Glutamatergic neuron (in vitro differentiated cells): ENCODE results near the gene PPP1R9A. TPM values are rescaled to one million over a fixed set of nuclear protein-coding genes. Genes with fewer than 3 reads are reported as not detected.

ENCODE experiments used
- DNase-seq: peaks from one replicate; pipeline ENCODE4 v3.0.0; 2022
- H3K27ac Mint-ChIP-seq: one replicate; pipeline ENCODE4 v1.8.0; 2020; ENCODE audit warnings: mild to moderate bottlenecking, mixed read lengths, inconsistent platforms; ENCODE audit not compliant: unreplicated experiment
- H3K27me3 Mint-ChIP-seq: one replicate; pipeline ENCODE4 v1.8.0; 2020; ENCODE audit warnings: mild to moderate bottlenecking, moderate library complexity, mixed read lengths, inconsistent platforms; ENCODE audit not compliant: unreplicated experiment
- H3K36me3 Mint-ChIP-seq: one replicate; pipeline ENCODE4 v1.8.0; 2020; ENCODE audit warnings: mild to moderate bottlenecking, mixed read lengths, inconsistent platforms; ENCODE audit not compliant: unreplicated experiment
- H3K4me1 Mint-ChIP-seq: one replicate; pipeline ENCODE4 v1.8.0; 2020; ENCODE audit warnings: mild to moderate bottlenecking, low read depth, mixed read lengths, inconsistent platforms; ENCODE audit not compliant: unreplicated experiment
- H3K4me3 Mint-ChIP-seq: one replicate; pipeline ENCODE4 v1.8.0; 2020; ENCODE audit warnings: mild to moderate bottlenecking, mixed read lengths, inconsistent platforms; ENCODE audit not compliant: unreplicated experiment
- H3K9me3 Mint-ChIP-seq: one replicate; pipeline ENCODE4 v1.8.0; 2020; ENCODE audit warnings: mild to moderate bottlenecking, moderate library complexity, mixed read lengths, inconsistent platforms; ENCODE audit not compliant: unreplicated experiment
- CTCF ChIP-seq: fragments of 200-600 bp; sonication (generic); IDR thresholded peaks from one replicate; pipeline ENCODE4 v1.5.0; 2021; ENCODE audit not compliant: partially characterized antibody, unreplicated experiment
- total RNA-seq: library from RNA; stranded (reverse); fragmentation: NEBNext Ultra II Directional; extraction: Animal tissue kit (Norgen Biotek cat#: 25700); gene quantifications from one replicate; pipeline ENCODE4 v1.2.1, GENCODE V29; 2021; ENCODE audit not compliant: unreplicated experiment

PPP1R9A gene
- total RNA-seq, 1 donor from 2014 or later = 14.7 TPM

DNA sequence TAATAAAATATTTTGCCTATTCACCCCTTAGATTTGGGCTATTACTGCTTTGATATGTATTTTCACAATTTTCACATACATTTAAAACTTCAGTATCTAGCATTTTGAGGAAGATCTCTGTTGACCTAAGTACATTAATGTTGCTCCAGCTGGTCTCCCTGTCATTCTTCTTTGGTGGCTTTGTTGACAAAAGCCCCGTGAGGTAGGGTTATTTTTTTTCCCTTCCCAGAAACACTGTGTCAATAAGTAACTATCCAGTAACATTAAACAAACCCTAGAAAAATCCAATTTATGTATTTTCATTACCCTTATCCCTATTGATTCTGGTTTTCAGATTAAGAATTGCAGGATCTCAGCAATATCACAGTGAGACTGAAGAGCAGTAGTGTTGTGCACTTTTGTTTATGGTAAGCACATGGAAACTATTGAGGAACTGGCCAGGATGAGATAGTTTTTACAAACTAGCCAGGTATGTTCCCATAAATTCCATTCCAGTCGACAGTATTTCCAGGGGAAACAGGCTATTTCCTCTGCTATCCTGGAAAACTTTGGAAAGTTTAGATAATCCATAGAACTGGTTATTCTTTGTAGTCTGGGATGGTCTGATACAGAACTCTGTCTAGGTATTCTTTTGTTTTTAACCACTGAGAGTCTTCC, 218.8 kb downstream of the PPP1R9A start:
- Mint-ChIP-seq H3K4me1 (no peaks in the 10 kb centered on the region), H3K9me3 (no peaks in the 10 kb centered on the region), H3K27ac (no peak overlapping the region), H3K36me3 (peaks cover 4% of the 10 kb centered on the region), H3K4me3 (no peak overlapping the region), H3K27me3 (no peaks in the 10 kb centered on the region)
- no peak for TF ChIP-seq CTCF
- DNase-seq = no peak

GRCh38 chr7:95132500-95132899, 225.1 kb downstream of the PPP1R9A start:
- H3K9me3 Mint-ChIP-seq = no peaks in the 10 kb centered on the region
- no peak for DNase-seq
- H3K27me3 Mint-ChIP-seq = no peaks in the 10 kb centered on the region
- H3K4me1 Mint-ChIP-seq = no peaks in the 10 kb centered on the region
- peaks cover 4% of the 10 kb centered on the region for H3K36me3 Mint-ChIP-seq
- H3K27ac Mint-ChIP-seq = no peak overlapping the region
- H3K4me3 Mint-ChIP-seq = no peak overlapping the region
- no peak for TF ChIP-seq CTCF

DNA sequence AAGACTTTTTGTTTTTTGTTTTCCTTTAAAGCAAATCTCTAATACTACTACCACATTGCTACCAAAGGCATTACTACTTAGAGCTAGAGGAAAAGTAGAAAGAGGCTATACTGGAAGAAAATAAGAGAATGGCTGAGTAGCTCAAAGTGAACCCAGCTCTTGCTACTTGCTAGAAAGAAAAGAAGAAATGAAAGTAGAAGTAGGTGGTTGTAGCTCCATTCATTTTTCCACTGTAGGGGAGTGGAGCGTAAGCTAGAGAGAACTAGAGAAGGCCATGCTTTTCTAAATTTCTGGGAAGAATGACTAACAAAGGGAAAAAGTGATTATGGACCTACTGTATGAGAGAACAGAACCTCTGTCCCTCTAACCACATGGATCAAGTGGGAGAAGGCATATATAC, 232.5 kb downstream of the PPP1R9A start:
- H3K9me3 Mint-ChIP-seq = peaks cover 2% of the 10 kb centered on the region

GRCh38 chr7:95141755-95142154, 234.4 kb downstream of the PPP1R9A start:
- no peak overlapping the region for H3K27ac Mint-ChIP-seq
- H3K4me1 Mint-ChIP-seq = no peaks in the 10 kb centered on the region
- no peaks in the 10 kb centered on the region for H3K36me3 Mint-ChIP-seq
- TF ChIP-seq CTCF = no peak
- no peak for DNase-seq
- H3K9me3 Mint-ChIP-seq = peaks cover 2% of the 10 kb centered on the region
- H3K27me3 Mint-ChIP-seq = no peaks in the 10 kb centered on the region
- no peak overlapping the region for H3K4me3 Mint-ChIP-seq

More for the DNA sequence above, 232.5 kb downstream of the PPP1R9A start:
- no peak overlapping the region for H3K4me3 Mint-ChIP-seq
- no peak for TF ChIP-seq CTCF
- no peak overlapping the region for H3K27ac Mint-ChIP-seq
- no peaks in the 10 kb centered on the region for H3K27me3 Mint-ChIP-seq
- DNase-seq = no peak
- no peaks in the 10 kb centered on the region for H3K4me1 Mint-ChIP-seq
- no peaks in the 10 kb centered on the region for H3K36me3 Mint-ChIP-seq

GRCh38 chr7:95144256-95144655, 236.9 kb downstream of the PPP1R9A start:
- Mint-ChIP-seq H3K27ac (no peak overlapping the region), H3K9me3 (peaks cover 4% of the 10 kb centered on the region), H3K27me3 (no peaks in the 10 kb centered on the region), H3K36me3 (no peaks in the 10 kb centered on the region), H3K4me1 (no peaks in the 10 kb centered on the region), H3K4me3 (no peak overlapping the region)
- TF ChIP-seq CTCF = no peak
- DNase-seq = no peak
